Liver (tissue), 3 donors: ENCODE results near the gene SCN8A.

Experiments
- ATF3 ChIP-seq: IDR thresholded peaks from 2 replicates; pipeline ENCODE4 v1.6.1; 2016; ENCODE audit warnings: antibody characterized with exemption
- CTCF ChIP-seq: fragments of 150-350 bp; IDR thresholded peaks from 2 replicates; pipeline ENCODE4 v1.5.1; 2017; ENCODE audit warnings: improper control_type of control experiment, low read depth, low read length; ENCODE audit not compliant: missing input control
- EGR1 ChIP-seq, 2 donors: IDR thresholded peaks; 2 replicates each; pipeline ENCODE4 v1.6.1; 2016 to 2018; ENCODE audit warnings: antibody characterized with exemption in 2 of 2, low read depth in 2 of 2
- FOXA1 ChIP-seq: IDR thresholded peaks from 2 replicates; pipeline ENCODE4 v1.6.1; 2016; ENCODE audit warnings: antibody characterized with exemption
- JUND ChIP-seq, 2 donors: IDR thresholded peaks; 2 replicates each; pipeline ENCODE4 v1.6.1; 2016; ENCODE audit warnings: antibody characterized with exemption in 2 of 2
- MAX ChIP-seq: IDR thresholded peaks from 2 replicates; pipeline ENCODE4 v1.6.1; 2016; ENCODE audit warnings: antibody characterized with exemption
- REST ChIP-seq: IDR thresholded peaks from 2 replicates; pipeline ENCODE4 v1.6.1; 2016; ENCODE audit warnings: antibody characterized with exemption, mild to moderate bottlenecking
- SP1 ChIP-seq: IDR thresholded peaks from 2 replicates; pipeline ENCODE4 v1.6.1; 2018; ENCODE audit warnings: antibody characterized with exemption, mild to moderate bottlenecking
- TAF1 ChIP-seq: conservative IDR thresholded peaks from 2 replicates; pipeline ENCODE4 v1.6.1; 2016; ENCODE audit warnings: antibody characterized with exemption, mild to moderate bottlenecking
- YY1 ChIP-seq: IDR thresholded peaks from 2 replicates; pipeline ENCODE4 v1.6.1; 2016; ENCODE audit warnings: antibody characterized with exemption, mild to moderate bottlenecking
- ZBTB33 ChIP-seq: IDR thresholded peaks from 2 replicates; pipeline ENCODE4 v1.6.1; 2016; ENCODE audit warnings: antibody characterized with exemption
- donor health status: healthy.
- donor health status: healthy.

GRCh38 chr12:51669271-51669670 lies 78.2 kb downstream of the SCN8A start:
- TF ChIP-seq MAX, result no peak
- no peak for TF ChIP-seq CTCF
- TF ChIP-seq ZBTB33, result no peak
- no peak for TF ChIP-seq SP1
- TF ChIP-seq EGR1 (IDR thresholded peaks at IDR 0.05; ENCODE audit: low read depth in 2 of 2), result no peak
- TF ChIP-seq REST, result no peak
- TF ChIP-seq TAF1, result no peak
- TF ChIP-seq YY1, result no peak
- TF ChIP-seq JUND (IDR thresholded peaks at IDR 0.05), result no peak
- no peak for TF ChIP-seq FOXA1
- TF ChIP-seq ATF3, result no peak
